HL-60 (cell line): ENCODE measurements around the gene PTPRK.

Source experiments
- DNase-seq, 2 experiments: peaks; one replicate each; pipeline ENCODE4 v3.0.0-alpha.2; 2010 to 2020; ENCODE audit warnings: low read depth in 1 of 2, low spot score in 1 of 2
- H3K27ac ChIP-seq: fragments of 250-450 bp; sonication (Bioruptor Pico); replicated peaks from 2 replicates; pipeline ENCODE4 v1.5.1; 2020; ENCODE audit warnings: mild to moderate bottlenecking, moderate library complexity
- H3K27me3 ChIP-seq: fragments of 250-450 bp; sonication (Bioruptor Pico); 2 replicates; pipeline ENCODE4 v1.5.1; 2021; ENCODE audit warnings: mild to moderate bottlenecking, moderate library complexity; ENCODE audit not compliant: insufficient read depth, poor library complexity, severe bottlenecking
- H3K4me3 ChIP-seq: replicated peaks from 2 replicates; pipeline ENCODE4 v1.5.1; 2011; ENCODE audit warnings: mild to moderate bottlenecking, control low read depth, low read length; ENCODE audit not compliant: insufficient read depth
- CTCF ChIP-seq: IDR thresholded peaks from one replicate; pipeline ENCODE4 v1.5.1; 2011; ENCODE audit warnings: low read length, control low read depth, inconsistent platforms; ENCODE audit not compliant: insufficient read depth
- GABPA ChIP-seq: IDR thresholded peaks from 2 replicates; pipeline ENCODE4 v1.6.1; 2012; ENCODE audit warnings: low read depth
- POLR2AphosphoS5 ChIP-seq: IDR thresholded peaks from 2 replicates; pipeline ENCODE4 v1.6.1; 2012; ENCODE audit warnings: low read depth
- REST ChIP-seq: IDR thresholded peaks from 2 replicates; pipeline ENCODE4 v1.6.1; 2012; ENCODE audit warnings: low read depth; ENCODE audit not compliant: insufficient replicate concordance
- SPI1 ChIP-seq: IDR thresholded peaks from 2 replicates; pipeline ENCODE4 v1.6.1; 2012; ENCODE audit warnings: low read depth, mild to moderate bottlenecking, borderline replicate concordance

The PTPRK gene

GRCh38 chr6:128028183-128028582, 492.2 kb downstream of the PTPRK start:
- TF ChIP-seq SPI1 (no peak), CTCF (no peak), POLR2AphosphoS5 (no peak), GABPA (no peak), REST (no peak)
- Histone ChIP-seq H3K4me3 (no peak overlapping the region), H3K27me3 (no peaks in the 10 kb centered on the region), H3K27ac (no peak overlapping the region)
- no peak for DNase-seq

GRCh38 chr6:128025478-128025877, 494.9 kb downstream of the PTPRK start:
- Histone ChIP-seq H3K4me3 (no peak overlapping the region), H3K27me3 (no peaks in the 10 kb centered on the region), H3K27ac (no peak overlapping the region)
- TF ChIP-seq GABPA (no peak), REST (no peak), POLR2AphosphoS5 (no peak), CTCF (no peak), SPI1 (no peak)
- DNase-seq = no peak

GRCh38 chr6:128024969-128025368, 495.4 kb downstream of the PTPRK start:
- H3K27ac ChIP-seq = no peak overlapping the region
- DNase-seq = no peak
- no peak overlapping the region for H3K4me3 ChIP-seq
- TF ChIP-seq REST = no peak
- TF ChIP-seq CTCF = no peak
- no peak for TF ChIP-seq POLR2AphosphoS5
- no peak for TF ChIP-seq GABPA
- no peak for TF ChIP-seq SPI1
- no peaks in the 10 kb centered on the region for H3K27me3 ChIP-seq
